ENCODE results near the gene ZSCAN20.

GRCh38 chr1:33537885-33538284 is 65.4 kb downstream of the ZSCAN20 start:
- TF ChIP-seq, protein P1, sequence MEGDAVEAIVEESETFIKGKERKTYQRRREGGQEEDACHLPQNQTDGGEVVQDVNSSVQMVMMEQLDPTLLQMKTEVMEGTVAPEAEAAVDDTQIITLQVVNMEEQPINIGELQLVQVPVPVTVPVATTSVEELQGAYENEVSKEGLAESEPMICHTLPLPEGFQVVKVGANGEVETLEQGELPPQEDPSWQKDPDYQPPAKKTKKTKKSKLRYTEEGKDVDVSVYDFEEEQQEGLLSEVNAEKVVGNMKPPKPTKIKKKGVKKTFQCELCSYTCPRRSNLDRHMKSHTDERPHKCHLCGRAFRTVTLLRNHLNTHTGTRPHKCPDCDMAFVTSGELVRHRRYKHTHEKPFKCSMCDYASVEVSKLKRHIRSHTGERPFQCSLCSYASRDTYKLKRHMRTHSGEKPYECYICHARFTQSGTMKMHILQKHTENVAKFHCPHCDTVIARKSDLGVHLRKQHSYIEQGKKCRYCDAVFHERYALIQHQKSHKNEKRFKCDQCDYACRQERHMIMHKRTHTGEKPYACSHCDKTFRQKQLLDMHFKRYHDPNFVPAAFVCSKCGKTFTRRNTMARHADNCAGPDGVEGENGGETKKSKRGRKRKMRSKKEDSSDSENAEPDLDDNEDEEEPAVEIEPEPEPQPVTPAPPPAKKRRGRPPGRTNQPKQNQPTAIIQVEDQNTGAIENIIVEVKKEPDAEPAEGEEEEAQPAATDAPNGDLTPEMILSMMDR (conservative IDR thresholded peaks at IDR 0.05; ENCODE audit: low read depth in 2 of 2): no peak
- TF ChIP-seq EZH2 (IDR thresholded peaks at IDR 0.05; ENCODE audit: low read depth, unreplicated experiment): no peak
- no peak for TF ChIP-seq EZH2phosphoT487 (IDR thresholded peaks at IDR 0.05; ENCODE audit: unreplicated experiment)
- no peak for TF ChIP-seq POLR2AphosphoS5 (IDR thresholded peaks at IDR 0.05; ENCODE audit: low read depth)
- TF ChIP-seq CREB1 (CRISPR knock-in tag; IDR thresholded peaks at IDR 0.05; ENCODE audit: low read depth): no peak
- TF ChIP-seq, protein P2, sequence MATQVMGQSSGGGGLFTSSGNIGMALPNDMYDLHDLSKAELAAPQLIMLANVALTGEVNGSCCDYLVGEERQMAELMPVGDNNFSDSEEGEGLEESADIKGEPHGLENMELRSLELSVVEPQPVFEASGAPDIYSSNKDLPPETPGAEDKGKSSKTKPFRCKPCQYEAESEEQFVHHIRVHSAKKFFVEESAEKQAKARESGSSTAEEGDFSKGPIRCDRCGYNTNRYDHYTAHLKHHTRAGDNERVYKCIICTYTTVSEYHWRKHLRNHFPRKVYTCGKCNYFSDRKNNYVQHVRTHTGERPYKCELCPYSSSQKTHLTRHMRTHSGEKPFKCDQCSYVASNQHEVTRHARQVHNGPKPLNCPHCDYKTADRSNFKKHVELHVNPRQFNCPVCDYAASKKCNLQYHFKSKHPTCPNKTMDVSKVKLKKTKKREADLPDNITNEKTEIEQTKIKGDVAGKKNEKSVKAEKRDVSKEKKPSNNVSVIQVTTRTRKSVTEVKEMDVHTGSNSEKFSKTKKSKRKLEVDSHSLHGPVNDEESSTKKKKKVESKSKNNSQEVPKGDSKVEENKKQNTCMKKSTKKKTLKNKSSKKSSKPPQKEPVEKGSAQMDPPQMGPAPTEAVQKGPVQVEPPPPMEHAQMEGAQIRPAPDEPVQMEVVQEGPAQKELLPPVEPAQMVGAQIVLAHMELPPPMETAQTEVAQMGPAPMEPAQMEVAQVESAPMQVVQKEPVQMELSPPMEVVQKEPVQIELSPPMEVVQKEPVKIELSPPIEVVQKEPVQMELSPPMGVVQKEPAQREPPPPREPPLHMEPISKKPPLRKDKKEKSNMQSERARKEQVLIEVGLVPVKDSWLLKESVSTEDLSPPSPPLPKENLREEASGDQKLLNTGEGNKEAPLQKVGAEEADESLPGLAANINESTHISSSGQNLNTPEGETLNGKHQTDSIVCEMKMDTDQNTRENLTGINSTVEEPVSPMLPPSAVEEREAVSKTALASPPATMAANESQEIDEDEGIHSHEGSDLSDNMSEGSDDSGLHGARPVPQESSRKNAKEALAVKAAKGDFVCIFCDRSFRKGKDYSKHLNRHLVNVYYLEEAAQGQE (IDR thresholded peaks at IDR 0.05; ENCODE audit: unreplicated experiment): no peak
- TF ChIP-seq JUNB (IDR thresholded peaks at IDR 0.05; ENCODE audit: unreplicated experiment): no peak

Data from GM23338 (cell line).